ENCODE results near the gene APOA5. TPM values are rescaled to one million over a fixed set of nuclear protein-coding genes. Genes with fewer than 3 reads are reported as not detected.

Gene APOA5
- total and polyA plus RNA-seq, 2 of the 13 experiments (the other 11 are each of a cell fraction or from before 2014, with no cell fraction given), result 44.0 to 49.1 TPM

DNA sequence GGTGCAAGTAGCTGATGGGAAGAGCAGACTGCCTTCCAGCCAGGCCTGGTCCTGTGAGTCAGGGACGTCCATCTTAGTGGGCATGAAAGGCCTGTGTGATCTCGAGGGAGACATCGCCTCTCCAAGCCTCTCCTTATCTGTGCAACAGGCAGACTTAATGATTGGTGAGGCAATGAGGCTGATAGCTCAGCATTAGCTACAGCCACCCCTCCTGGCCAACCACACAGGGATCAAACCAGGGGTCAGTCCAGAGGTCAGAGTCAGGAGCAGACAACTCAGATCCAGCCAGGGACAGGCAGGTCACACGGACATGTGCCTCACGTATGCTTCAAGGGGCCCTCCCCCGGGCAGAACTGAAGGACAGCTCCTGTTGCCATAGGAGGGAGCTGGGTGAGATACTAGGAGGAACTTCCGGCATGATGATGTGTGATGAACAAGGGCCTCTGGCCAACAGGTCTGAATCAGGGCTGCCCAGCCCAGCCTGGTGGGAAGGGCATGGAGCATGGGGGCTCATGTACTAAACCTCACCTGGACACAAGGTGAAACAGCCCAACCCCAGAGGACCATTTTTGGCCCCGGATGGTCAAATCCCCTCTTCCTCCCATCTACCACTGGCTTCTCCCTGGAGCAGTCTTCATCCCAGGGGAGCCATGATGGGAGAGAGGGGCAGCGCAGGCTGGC, 35.2 kb upstream of the APOA5 start (continued):
- TF ChIP-seq, protein P1, sequence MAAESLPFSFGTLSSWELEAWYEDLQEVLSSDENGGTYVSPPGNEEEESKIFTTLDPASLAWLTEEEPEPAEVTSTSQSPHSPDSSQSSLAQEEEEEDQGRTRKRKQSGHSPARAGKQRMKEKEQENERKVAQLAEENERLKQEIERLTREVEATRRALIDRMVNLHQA (CRISPR knock-in tag; IDR thresholded peaks at IDR 0.05), result no peak
- TF ChIP-seq PITX1 (CRISPR knock-in tag; IDR thresholded peaks at IDR 0.05) (peak; percentile 95), RAD21 (CRISPR knock-in tag; IDR thresholded peaks at IDR 0.05) (peak; percentile 47; the same call in 1 of the 2 replicates), ZBTB7B (CRISPR knock-in tag; IDR thresholded peaks at IDR 0.05) (peak; percentile 86), SAFB2 (CRISPR knock-in tag; IDR thresholded peaks at IDR 0.05; ENCODE audit: borderline replicate concordance, low read depth) (no peak; the same call in 1 of the 2 replicates), MEIS2 (CRISPR knock-in tag; IDR thresholded peaks at IDR 0.05) (no peak; the same call in none of the 2 replicates), SPEN (CRISPR knock-in tag; IDR thresholded peaks at IDR 0.05; ENCODE audit: low read depth) (peak; percentile 91; the same call in 1 of the 2 replicates), AHDC1 (CRISPR knock-in tag; IDR thresholded peaks at IDR 0.05; ENCODE audit: borderline replicate concordance) (peak; percentile 48; the same call in 1 of the 2 replicates), ZNF225 (CRISPR knock-in tag; IDR thresholded peaks at IDR 0.05) (0 out of 2 replicates have a peak, but pooled peaks have one; percentile 61), IRF1 (CRISPR knock-in tag; IDR thresholded peaks at IDR 0.05; ENCODE audit: low read depth) (no peak), ZNF260 (CRISPR knock-in tag; IDR thresholded peaks at IDR 0.05; ENCODE audit: borderline replicate concordance, low read depth) (no peak), ZNF101 (CRISPR knock-in tag; IDR thresholded peaks at IDR 0.05; ENCODE audit: borderline replicate concordance, low read depth) (no peak), SMC3 (IDR thresholded peaks at IDR 0.05; ENCODE audit: low read length) (peak; percentile 49; the same call in 1 of the 2 replicates), KDM3A (CRISPR knock-in tag; IDR thresholded peaks at IDR 0.05; ENCODE audit: low read depth) (peak; percentile 23; the same call in 1 of the 2 replicates), RBM22 (optimal IDR thresholded peaks at IDR 0.05; ENCODE audit: low read length) (no peak)
- TF ChIP-seq, protein P2, sequence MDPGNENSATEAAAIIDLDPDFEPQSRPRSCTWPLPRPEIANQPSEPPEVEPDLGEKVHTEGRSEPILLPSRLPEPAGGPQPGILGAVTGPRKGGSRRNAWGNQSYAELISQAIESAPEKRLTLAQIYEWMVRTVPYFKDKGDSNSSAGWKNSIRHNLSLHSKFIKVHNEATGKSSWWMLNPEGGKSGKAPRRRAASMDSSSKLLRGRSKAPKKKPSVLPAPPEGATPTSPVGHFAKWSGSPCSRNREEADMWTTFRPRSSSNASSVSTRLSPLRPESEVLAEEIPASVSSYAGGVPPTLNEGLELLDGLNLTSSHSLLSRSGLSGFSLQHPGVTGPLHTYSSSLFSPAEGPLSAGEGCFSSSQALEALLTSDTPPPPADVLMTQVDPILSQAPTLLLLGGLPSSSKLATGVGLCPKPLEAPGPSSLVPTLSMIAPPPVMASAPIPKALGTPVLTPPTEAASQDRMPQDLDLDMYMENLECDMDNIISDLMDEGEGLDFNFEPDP (CRISPR knock-in tag; conservative IDR thresholded peaks at IDR 0.05), result no peak
- TF ChIP-seq, protein P3, sequence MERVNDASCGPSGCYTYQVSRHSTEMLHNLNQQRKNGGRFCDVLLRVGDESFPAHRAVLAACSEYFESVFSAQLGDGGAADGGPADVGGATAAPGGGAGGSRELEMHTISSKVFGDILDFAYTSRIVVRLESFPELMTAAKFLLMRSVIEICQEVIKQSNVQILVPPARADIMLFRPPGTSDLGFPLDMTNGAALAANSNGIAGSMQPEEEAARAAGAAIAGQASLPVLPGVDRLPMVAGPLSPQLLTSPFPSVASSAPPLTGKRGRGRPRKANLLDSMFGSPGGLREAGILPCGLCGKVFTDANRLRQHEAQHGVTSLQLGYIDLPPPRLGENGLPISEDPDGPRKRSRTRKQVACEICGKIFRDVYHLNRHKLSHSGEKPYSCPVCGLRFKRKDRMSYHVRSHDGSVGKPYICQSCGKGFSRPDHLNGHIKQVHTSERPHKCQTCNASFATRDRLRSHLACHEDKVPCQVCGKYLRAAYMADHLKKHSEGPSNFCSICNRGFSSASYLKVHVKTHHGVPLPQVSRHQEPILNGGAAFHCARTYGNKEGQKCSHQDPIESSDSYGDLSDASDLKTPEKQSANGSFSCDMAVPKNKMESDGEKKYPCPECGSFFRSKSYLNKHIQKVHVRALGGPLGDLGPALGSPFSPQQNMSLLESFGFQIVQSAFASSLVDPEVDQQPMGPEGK (CRISPR knock-in tag; IDR thresholded peaks at IDR 0.05), result peak; percentile 97

Measured in HepG2 (cell line).